ENCODE results near the gene DDX59. TPM values are rescaled to one million over a fixed set of nuclear protein-coding genes. Genes with fewer than 3 reads are reported as not detected.

Gene DDX59
- total and polyA plus RNA-seq, 10 of the 15 experiments (the other 5 are each of a cell fraction or from before 2014, with no cell fraction given), result 17.3 to 42.1 (median 23.6) TPM

DNA sequence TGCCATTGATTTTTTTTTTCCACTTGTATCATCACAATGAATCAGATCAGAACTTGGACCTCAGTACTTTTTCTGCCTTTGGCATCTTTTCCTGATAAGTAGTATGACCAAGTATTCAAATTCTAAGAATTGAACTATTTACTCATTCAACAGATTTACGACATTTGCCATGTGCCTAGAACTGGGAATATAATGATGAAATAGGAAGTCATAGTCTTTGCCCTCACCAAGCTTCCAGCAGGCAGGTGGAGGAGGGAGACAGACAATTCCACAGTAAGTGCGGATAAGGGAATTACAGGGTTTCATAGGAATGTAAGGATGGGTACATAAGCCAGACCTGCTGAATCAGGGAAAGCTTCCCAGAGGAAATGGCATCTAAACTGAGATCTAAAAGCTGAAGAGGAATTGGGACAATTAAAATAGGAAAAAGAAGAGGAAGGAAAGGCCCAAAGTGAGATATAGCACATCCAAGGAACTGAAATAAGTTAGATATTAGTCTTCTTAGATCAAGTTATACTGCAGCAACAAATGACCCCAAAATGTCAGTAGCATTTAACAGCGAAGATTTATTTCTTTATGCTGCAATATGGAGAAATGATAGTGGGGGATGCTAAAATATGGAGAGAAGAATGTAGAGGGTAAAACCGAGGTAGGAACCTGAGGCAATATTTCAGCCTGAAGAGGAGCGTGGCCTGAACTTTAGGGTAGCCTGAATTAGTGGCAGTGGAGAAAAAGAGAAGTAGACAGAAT is 5.3 kb upstream of the DDX59 start:
- BruUV-seq (replicated peaks), result no TSS peak
- H4K20me1 ChIP-seq (ENCODE audit: control insufficient read depth, insufficient read depth), result no peaks in the 10 kb centered on the region
- ChIA-PET RAD21 (ENCODE audit: unreplicated experiment) (interaction anchor here (0.8 to 8.7 kb wide), 3 partner anchors 50 to 128 kb away, joined by 3 to 175 read pairs (median 3); partner anchors contain the start of gene KIF14), SMC1A (ENCODE audit: uncharacterized antibody, unreplicated experiment) (interaction anchor here (1.3 to 1.9 kb wide), 5 partner anchors 48 to 116 kb away, joined by 4 to 10 read pairs (median 5); no protein-coding TSS in a partner anchor), POLR2A (no interaction called here), CTCF (interaction anchor here (2.6 kb wide), 1 partner anchor 53 kb away, joined by 11 read pairs; no protein-coding TSS in a partner anchor)
- DNase-seq (ENCODE audit: low read depth, low spot score) (no peak), ATAC-seq (no peak), FAIRE-seq (no peak)
- in situ Hi-C loops (cut with MboI), result no loop called here
- no peaks in the 10 kb centered on the region for H3K9me3 ChIP-seq (replicated peaks; ENCODE audit: control insufficient read depth, insufficient read depth, low read length)
- no peak overlapping the region for H3K9ac ChIP-seq (ENCODE audit: control insufficient read depth, insufficient read depth, low read length)
- TF ChIP-seq PML (IDR thresholded peaks at IDR 0.05; ENCODE audit: low read length), result no peak
- H3K36me3 ChIP-seq (ENCODE audit: control insufficient read depth in 2 of 2, insufficient read depth in 2 of 2, low read length in 1 of 2), result no peaks in the 10 kb centered on the region
- peaks cover 11% of the 10 kb centered on the region for H3K79me2 ChIP-seq (ENCODE audit: control insufficient read depth, insufficient read depth, low read length)
- WGBS (ENCODE audit: insufficient coverage, insufficient replicate concordance, low lambda C conversion rate, missing lambda C conversion rate), result 79% methylated on average over 5 of the region's 5 CpGs
- H3K4me1 ChIP-seq (ENCODE audit: control insufficient read depth, insufficient read depth, low read length), result no peaks in the 10 kb centered on the region
- H3K4me2 ChIP-seq (ENCODE audit: control insufficient read depth, insufficient read depth), result no peak overlapping the region
- H3K4me3 ChIP-seq, result no peak overlapping the region
- no peaks in the 10 kb centered on the region for H3K27me3 ChIP-seq (replicated peaks in 1 of 2; ENCODE audit: control insufficient read depth in 2 of 2, insufficient read depth in 2 of 2, low read length in 1 of 2)
- no peak overlapping the region for H3K27ac ChIP-seq (ENCODE audit: control insufficient read depth, insufficient read depth)
- intact Hi-C loops (cut with micrococcal nuclease; ENCODE audit: unreplicated experiment), result loop anchor here (5.0 kb wide), 1 partner anchor 127 kb away; no protein-coding TSS in a partner anchor
- H2AFZ ChIP-seq (ENCODE audit: control insufficient read depth, low read depth, low read length), result no peak overlapping the region

DNA sequence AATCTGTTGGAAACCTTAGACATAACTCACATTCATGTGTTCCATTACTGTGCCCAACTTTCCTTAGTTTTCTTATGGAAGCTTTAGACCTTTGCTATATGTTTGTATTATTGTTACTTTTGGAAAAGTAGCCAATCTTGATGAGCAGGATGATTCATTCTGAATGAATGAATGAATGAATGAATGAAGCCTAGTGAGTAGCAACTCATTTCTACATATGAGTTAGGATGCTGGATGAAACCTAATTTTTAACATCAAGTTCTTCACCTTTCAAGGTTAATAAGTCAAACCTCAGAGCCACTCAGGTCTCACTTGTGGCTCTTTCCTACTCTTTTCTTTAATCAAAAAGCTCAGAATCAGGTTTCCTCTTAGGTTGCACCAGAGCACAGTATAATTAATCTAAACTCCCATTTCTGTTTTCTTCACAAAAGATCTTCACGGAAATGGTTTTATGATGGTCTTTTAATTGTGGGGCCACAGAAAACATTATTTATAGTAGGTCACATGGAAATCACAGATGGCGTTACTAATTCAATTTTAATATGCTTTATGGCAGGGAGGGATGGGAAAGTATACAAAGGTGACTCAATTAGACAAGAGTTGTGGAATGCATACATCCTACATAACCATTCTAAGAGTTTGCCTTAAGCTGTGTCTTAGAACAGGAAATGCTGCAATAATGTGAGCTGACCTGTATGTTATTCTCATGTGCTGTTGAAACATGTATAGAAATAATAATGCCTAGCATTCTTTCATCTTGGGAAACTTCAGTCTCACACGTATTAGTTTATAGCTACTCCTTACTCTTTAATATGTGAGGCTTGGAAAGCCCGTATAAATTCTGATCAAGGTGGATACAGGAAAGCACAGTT is 4.5 kb upstream of the DDX59 start:
- no peak for ATAC-seq
- FAIRE-seq, result no peak
- no peaks in the 10 kb centered on the region for H3K27me3 ChIP-seq (replicated peaks in 1 of 2; ENCODE audit: control insufficient read depth in 2 of 2, insufficient read depth in 2 of 2, low read length in 1 of 2)
- H3K36me3 ChIP-seq (ENCODE audit: control insufficient read depth in 2 of 2, insufficient read depth in 2 of 2, low read length in 1 of 2), result no peaks in the 10 kb centered on the region
- H2AFZ ChIP-seq (ENCODE audit: control insufficient read depth, low read depth, low read length), result no peak overlapping the region
- peaks cover 12% of the 10 kb centered on the region for H3K79me2 ChIP-seq (ENCODE audit: control insufficient read depth, insufficient read depth, low read length)
- ChIA-PET RAD21 (ENCODE audit: unreplicated experiment) (interaction anchor here (1.2 to 8.7 kb wide), 2 partner anchors 49 to 129 kb away, joined by 3 to 175 read pairs; partner anchors contain the start of gene KIF14), POLR2A (interaction anchor here (0.8 to 1.0 kb wide), 2 partner anchors 17 to 74 kb away, joined by 5 to 7 read pairs; no protein-coding TSS in a partner anchor), CTCF (interaction anchor here (1.2 to 2.6 kb wide), 2 partner anchors 34 to 52 kb away, joined by 3 to 11 read pairs; no protein-coding TSS in a partner anchor), SMC1A (ENCODE audit: uncharacterized antibody, unreplicated experiment) (interaction anchor here (1.3 to 1.9 kb wide), 5 partner anchors 47 to 115 kb away, joined by 3 to 10 read pairs (median 5); no protein-coding TSS in a partner anchor)
- no peak overlapping the region for H3K9ac ChIP-seq (ENCODE audit: control insufficient read depth, insufficient read depth, low read length)
- H3K4me1 ChIP-seq (ENCODE audit: control insufficient read depth, insufficient read depth, low read length), result no peaks in the 10 kb centered on the region
- in situ Hi-C loops (cut with MboI) (no loop called here), intact Hi-C loops (cut with micrococcal nuclease; ENCODE audit: unreplicated experiment) (loop anchor here (5.0 kb wide), 1 partner anchor 128 kb away; no protein-coding TSS in a partner anchor)
- TF ChIP-seq ZNF24 (IDR thresholded peaks at IDR 0.05), result peak; percentile 90
- no peak for TF ChIP-seq KDM1A (IDR thresholded peaks at IDR 0.05; ENCODE audit: borderline replicate concordance)
- TF ChIP-seq, protein P1, sequence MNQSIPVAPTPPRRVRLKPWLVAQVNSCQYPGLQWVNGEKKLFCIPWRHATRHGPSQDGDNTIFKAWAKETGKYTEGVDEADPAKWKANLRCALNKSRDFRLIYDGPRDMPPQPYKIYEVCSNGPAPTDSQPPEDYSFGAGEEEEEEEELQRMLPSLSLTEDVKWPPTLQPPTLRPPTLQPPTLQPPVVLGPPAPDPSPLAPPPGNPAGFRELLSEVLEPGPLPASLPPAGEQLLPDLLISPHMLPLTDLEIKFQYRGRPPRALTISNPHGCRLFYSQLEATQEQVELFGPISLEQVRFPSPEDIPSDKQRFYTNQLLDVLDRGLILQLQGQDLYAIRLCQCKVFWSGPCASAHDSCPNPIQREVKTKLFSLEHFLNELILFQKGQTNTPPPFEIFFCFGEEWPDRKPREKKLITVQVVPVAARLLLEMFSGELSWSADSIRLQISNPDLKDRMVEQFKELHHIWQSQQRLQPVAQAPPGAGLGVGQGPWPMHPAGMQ (IDR thresholded peaks at IDR 0.05; ENCODE audit: borderline replicate concordance), result no peak
- H4K20me1 ChIP-seq (ENCODE audit: control insufficient read depth, insufficient read depth), result no peaks in the 10 kb centered on the region
- 74% methylated on average over 4 of the region's 4 CpGs for WGBS (ENCODE audit: insufficient coverage, insufficient replicate concordance, low lambda C conversion rate, missing lambda C conversion rate)
- no peak for DNase-seq (ENCODE audit: low read depth, low spot score)
- H3K9me3 ChIP-seq (replicated peaks; ENCODE audit: control insufficient read depth, insufficient read depth, low read length), result no peaks in the 10 kb centered on the region
- H3K4me2 ChIP-seq (ENCODE audit: control insufficient read depth, insufficient read depth), result no peak overlapping the region
- H3K27ac ChIP-seq (ENCODE audit: control insufficient read depth, insufficient read depth), result no peak overlapping the region
- BruUV-seq (replicated peaks), result no TSS peak
- H3K4me3 ChIP-seq, result no peak overlapping the region

Data from GM12878 (cell line).